Cerebellar nuclear complex (tissue), 1 donor: ENCODE measurements around the gene SEC22B.
"Not testable (repeated sequence)": the region's sequence is repeated elsewhere in the genome, so short reads cannot be mapped to it uniquely, and the experiment has no call there.

Experiments
- DNase-seq, 2 experiments: peaks; one replicate each; lab custom pipeline; 2025; lab: John Stamatoyannopoulos, UW

SEC22B gene

DNA sequence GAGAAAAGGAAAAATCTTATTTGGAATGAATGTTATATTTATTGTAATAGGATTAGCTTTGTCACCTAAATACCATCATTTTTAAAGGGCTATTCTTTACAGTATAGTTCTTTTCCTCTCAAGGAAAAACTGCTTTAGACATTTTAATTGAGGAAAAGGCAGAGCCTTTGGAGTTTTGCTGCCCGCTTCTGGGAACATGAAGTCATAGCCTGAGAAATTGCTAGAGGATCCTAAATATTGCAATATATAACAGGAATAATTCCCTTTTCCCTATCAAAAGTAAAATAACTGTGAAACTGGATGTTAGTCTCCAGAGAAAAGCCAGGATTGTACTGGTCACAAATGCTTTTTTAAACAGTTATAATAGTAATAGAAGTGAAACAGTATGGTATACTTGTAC is 30.5 kb downstream of the SEC22B start:
- DNase-seq = not testable (repeated sequence)

DNA sequence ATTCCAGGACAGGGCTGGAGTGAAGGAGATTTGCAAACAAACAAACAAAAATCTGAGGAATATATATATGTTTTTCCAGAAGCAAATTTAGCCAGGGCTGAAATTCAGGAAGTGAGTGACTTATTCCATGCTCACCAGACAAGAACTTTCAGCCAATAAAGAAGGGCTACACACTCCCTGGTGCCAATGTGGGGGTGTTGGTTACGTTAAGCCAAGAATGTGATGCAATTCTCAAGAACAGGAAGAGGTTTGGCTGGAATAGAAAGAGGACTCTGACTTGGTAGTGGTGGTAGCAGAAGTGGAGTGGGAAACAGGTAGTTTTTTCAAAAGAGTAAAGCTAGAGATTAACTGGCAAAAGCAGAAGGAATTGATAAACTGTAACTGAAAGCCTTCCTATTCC is 31.7 kb downstream of the SEC22B start:
- DNase-seq = not testable (repeated sequence)

DNA sequence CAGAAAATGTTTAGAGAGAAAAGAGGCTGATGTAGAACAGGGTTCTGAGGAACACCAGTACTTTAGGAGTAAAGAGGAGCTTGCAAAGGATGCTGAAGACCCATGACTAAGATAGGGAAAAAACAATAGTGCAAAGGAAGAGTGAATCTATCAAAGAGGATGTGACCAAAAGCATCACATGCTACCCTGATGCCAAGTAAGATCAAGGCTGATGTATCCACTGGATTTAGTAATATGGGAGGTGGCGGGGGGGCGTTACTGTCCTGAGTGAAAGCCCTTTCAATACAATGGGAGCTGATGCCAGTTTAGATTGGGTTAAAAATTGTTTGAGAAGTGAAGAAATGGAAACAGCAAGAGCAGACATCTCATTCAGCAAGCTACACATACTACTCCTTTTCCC is 32.2 kb downstream of the SEC22B start:
- not testable (repeated sequence) for DNase-seq

DNA sequence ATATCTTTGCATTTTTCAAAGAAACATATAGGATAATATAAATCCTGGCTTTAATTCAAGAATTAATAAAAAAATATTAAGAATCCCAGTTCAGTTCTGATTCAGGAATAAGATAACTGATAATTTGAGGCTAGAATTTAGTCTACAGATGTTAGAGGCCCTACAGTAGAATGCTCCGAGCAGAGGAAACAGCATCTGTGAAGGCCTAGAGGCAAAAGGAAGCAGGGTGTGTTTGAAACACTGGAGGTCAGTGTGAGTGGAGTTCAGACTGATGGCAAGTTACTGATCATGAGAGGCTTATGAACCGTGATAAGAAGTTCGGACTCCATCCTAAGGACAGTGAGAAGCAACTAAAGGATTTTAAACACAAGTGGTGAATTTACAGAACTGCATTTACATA is 33.0 kb downstream of the SEC22B start:
- DNase-seq = not testable (repeated sequence)

DNA sequence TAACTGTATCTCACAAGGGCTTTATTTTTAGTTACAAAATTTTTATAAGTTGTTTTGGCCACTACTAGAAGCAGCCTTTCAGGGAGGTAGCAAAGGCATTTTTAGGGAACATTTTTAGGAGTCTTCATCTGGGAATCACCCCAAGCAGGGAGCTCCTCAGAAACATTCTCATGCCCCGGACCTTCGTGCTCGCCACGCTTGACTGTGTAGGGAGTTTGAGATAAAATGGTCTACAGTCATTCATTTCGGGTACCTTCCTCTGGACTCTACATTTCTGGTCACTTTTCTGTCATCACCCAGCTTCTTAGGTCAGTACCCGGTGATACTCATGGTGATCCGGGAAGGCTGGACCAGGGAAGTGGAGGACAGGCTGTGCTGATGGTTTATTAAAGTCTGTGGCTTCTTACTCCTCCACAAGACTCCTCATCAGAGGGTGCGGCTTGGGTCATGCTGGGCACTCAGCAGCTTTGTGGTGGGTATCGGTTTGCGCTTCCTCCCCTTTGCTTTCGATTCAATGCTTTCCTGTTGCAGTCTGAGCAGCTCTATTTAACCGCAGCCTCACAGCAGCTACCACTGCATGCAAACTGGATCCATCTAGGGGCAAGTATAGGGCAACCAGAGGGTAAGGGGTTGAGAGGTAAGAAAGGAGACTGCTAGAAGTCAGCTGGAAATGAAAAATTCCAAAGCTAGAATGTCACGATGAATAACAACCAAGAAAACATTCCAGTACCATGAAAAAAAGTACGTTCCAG is 33.6 kb downstream of the SEC22B start:
- not testable (repeated sequence) for DNase-seq

DNA sequence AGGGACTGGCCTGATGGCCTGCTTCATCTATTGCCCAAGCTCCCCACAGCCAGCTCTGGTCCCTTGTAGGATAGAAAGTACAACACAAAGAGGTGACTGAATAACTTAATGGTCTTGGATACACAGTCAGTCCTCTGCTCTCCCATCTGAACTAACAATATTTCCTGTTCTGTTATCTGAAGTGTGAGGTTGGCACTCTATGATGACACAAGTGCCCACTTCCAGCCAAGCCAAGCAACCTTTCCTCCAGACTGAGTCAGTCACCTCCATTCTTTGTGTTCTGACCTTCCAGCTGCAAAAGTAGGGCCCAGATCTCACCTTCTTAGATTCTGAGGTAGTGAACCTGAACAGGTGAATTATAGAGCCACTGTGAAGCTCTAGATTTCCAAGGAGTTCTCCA is 34.5 kb downstream of the SEC22B start:
- not testable (repeated sequence) for DNase-seq

DNA sequence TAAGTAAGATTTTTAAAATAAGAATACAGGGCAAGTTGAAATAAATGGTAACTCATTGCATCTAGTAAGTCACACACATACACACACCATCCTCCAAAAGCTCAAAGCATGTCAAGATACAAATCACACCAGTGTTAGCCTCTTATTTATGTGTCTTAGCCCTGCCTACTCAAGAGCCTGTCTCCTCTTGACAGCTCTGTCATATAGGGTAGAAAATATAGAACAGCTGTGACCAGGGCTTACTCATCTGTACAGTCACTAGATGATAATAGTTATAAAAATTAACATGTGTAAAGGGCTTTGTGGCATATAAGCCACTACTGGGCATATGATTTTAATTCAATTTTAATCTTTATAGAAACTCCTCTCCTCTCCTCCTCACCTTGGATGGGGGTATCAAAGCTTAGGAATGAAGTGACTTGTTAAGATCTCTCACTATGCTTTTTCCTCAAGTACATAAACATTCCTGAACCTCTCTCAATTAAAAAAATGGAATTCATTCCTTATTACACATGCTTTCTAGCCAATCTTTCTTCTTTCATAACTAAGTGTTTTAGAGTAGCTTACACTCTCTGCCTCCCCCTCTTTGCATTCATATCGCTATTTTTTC is 35.6 kb downstream of the SEC22B start:
- not testable (repeated sequence) for DNase-seq

DNA sequence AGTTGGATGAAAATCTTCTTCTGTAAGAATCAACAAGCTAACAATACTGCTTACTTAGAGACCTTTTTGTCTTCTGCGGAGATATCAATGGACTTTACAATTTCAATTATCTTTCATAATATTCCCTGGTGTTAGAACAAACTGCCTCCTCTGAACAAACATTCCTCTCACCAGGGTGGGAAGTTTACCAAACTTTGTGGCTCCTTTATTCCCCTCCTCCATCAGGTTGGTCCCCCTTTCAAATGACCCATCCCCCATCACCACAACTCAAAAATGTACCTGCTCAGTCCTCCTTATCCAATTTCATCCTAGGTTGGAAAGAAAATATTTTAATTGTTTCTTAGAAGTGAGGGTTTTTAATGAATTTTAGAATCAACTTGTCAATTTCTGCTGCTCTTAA is 40.2 kb downstream of the SEC22B start:
- not testable (repeated sequence) for DNase-seq

DNA sequence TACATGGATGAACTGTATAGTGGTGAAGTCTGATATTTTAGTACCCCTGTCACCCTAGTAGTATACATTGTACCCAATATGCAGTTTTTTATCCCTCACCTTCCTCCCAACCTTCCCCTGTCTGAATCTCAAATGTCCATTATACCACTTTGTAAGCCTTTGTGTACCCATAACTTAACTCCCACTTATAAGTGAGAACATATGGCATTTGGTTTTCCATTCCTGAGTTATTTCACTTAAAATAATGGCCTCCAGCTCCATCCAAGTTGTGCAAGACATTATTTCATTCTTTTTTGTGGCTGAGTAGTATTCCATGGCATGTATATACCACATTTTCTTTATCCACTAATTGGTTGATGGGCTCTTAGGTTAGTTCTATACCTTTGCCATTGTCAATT is 42.4 kb downstream of the SEC22B start:
- not testable (repeated sequence) for DNase-seq

DNA sequence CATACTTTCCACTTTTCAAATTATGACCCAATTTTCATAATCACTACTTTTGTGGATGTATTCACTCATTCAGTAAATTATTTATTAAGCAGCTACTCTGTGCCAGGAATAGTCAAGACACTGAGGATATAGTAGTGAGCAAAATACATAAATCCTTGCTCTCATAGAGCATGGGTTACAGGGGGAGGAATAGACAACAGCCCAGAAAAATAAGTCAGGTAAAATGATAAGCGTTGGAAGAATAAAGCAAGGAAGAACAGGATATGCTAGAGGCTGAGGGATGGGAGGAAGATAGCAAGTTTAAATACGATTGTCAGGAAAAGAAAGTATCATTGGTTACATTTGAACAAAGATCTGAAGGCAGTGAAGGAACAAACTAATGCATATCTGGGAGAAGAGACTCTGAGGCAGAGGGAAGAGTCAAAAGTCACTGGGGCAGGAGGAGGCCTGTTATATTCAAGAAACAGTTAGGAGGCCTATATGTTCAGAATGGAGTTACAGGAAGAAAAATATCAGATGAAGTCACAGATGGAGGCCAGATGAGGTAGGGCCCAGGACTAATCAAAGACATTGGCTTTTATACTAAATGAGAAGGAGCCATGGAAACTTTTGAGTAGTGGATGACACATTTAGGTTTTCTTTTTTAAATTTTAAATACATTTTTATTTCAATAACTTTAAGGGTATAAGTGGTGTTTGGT is 42.9 kb downstream of the SEC22B start:
- DNase-seq = no peak

DNA sequence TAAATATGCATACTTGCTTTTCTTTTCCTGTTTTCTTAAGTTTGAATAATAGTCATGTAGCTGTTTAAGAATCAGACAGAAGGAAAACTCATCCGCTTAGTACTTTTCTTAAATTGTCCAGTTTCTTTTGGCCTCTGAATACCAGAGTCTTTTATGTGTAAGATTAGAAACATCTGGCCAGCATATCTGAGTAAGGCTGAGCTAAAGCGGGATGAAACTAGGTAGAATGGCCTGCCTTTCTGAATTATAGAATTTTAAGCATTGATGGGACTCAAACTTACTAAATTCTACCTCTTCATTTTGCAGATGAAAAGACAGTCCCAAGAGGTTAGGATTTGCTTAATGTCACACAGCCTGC is 43.9 kb downstream of the SEC22B start:
- not testable (repeated sequence) for DNase-seq

DNA sequence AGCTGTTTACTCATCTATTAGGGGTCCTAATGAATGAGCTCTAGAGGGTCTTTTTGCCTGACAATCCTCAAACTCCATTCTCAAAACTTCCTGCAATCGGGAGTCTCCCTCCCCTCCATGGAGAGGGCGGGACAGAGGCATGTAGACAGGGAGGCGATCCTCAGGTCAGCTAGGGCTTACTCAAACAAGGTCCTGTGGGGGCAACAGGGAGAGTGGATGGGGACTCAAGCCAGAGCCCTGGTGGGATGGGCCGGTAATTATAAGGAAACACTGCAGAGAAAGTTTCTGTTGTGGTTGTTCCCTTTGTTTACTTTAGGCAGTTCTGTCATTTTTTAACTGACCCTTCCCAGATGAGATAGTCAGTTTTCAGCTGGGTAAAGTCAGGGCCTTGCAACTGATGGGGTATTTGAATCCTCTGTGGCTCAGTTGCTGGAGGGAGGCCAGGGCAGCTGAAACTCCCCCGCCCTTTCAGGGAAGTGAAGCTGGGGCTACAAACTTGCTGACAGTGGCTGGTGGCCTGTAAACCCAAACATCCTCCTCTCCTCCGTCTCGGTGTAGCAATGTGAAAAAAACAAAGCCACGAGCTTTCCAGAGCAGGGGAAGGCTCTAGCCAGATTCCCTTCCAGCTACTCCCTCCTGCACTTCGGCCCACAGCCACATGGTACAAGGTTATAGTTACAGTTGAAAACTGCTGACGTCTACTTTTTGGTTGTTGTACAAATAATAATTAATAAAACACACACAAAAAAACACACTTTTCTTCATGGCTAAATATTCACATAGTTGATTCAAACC is 44.5 kb downstream of the SEC22B start:
- DNase-seq = not testable (repeated sequence)

DNA sequence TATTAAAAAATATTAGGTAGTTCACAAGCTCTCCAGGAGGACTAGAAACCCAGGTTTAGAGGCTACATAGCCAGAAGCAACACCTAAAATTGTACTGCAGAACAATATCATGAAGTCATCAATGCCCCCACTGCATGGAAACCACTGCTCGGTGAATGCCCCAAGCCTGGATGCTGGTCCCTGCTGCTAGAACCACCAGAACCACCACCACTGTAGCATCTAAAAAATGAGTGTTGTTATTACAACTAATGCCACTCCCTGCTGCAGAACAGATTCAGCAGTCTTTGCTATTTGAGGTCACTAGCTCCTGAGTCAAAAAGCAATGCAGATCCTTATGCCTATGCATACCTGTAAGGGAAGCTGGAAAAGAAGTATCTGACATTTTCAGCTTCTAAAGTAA is 48.4 kb downstream of the SEC22B start:
- not testable (repeated sequence) for DNase-seq

DNA sequence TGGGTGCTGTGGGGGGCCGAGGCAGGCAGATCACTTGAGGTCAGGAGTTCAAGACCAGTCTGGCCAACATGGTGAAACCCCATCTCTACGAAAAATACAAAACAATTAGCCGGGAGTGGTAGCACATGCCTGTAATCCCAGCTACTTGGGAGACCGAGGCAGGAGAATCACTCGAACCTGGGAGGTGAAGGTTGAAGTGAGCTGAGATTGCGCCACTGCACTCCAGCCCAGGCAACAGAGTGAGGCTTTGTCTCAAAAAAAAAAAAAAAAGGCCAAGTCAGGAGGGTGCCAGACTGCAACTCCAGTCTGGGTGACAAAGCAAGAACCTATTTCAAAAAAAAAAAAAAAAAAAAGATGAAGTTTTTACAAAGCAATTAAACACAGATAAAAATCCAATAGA is 50.1 kb downstream of the SEC22B start:
- DNase-seq = not testable (repeated sequence)

DNA sequence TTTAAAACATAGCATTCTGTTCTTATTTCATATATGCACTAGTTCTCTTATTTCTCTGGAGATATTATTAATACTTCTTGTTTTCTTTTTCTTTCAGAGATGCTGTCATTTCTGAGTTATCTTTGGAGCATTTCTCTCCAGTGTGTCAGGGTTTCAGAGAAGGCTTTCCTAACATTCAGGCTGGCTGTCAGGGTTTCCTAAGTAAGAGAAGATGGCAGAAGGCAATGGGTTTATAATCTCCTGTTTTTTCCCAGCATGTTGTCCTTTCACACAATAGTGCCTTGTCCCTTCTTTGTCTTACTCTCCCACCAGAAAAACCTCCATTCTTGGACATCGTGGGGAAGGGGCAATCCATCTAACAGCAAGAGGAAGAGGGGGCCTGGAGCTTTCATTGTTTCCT is 51.7 kb downstream of the SEC22B start:
- DNase-seq = not testable (repeated sequence)

DNA sequence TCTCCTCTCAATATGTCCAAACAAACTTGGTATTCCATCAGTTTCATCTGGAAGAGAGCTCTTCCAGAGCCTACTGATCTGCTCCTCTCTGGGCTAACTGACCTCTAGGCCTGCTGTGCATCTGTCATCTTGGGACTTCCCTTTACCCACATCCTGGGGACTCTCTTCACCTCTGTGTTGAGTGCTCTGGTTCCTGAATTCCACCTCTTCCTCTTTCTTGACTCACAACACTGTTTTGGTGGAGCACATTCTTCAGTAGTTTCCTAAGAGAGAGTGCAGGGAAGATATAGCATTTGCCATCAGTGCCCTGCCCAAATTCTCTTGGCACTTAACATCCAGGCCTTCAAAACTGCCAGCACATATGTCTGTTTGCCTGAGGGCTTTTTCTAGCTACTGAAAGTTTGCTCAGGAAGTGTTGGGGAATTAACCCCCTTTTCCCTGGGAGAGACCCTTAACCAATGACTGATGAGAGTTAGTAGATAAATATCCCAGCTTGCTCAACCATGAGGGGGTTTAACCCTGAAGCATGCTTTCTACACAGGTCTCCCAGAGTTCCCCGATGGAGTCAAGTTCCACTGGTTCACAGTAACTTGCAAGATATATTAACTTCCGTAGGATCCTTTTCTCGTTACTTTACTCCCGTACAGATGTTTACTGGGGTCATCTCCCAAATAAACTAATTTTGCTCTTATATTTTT is 52.4 kb downstream of the SEC22B start:
- DNase-seq = not testable (repeated sequence)

DNA sequence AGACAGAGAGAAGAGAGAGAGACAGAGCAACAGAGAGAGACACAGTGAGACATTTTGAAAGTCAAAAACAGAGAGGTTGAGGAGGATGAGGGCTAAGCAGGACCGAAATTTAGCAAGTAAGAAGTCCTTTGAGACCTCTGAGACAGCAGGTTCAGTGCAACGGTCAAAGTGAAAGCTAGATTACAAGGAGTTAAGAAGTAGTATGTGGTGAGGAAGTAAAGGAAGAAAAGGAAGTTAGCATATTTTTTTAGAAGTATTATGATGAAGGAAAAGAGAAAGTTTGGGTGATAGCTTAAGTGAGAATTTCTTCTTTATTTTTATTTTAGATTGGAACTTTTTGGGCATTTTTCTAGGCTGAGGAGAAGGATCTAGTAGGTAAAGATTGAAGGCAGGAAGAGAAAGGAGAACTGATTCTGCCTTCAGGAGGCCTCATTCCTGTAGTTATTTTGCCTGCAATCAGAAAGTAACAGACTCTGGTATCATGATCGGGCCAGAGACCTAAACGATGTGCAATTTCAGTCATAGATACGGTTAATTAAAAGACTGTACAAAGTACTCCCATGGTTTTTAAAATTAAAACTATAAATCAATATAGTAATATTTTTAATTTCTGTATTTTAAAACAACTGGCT is 53.9 kb downstream of the SEC22B start:
- not testable (repeated sequence) for DNase-seq

DNA sequence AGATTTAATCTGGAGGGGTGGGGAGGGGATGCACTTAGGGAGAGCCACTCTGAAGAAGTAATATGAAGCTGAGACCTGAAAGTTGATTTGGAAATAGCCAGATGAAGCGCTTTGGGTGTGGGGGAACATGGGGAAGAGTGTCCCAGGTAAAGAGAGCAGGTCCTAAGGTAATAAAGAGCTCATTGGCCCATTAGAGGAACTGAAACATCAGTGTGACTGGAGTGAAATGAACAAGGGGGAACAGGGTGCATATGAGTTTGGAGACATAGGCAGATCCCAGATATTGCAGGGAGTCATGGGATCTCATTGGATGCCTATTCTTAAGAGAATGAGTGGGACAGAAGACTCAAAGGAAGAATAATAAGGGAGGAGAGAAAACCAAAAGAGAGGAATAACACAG is 54.5 kb downstream of the SEC22B start:
- DNase-seq = not testable (repeated sequence)

DNA sequence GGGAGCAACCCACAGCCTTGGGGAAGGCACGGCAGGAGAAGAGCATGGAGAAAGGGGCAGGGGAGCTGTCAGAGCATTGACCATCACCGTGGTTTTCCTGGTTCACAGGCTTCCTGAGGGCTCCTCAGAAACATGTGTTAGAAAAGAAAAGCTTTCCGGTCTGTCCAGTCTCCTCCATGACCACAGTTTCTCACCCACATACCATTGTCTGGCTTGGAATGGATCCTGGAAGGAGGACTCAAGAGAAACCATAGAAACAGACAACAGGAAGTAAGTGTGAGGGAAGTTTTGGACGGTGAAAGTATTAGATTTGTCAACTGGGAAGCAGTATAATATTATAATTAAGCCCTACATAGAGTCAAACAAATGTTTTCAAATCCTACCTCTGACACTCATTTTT is 55.8 kb downstream of the SEC22B start:
- DNase-seq = not testable (repeated sequence)

DNA sequence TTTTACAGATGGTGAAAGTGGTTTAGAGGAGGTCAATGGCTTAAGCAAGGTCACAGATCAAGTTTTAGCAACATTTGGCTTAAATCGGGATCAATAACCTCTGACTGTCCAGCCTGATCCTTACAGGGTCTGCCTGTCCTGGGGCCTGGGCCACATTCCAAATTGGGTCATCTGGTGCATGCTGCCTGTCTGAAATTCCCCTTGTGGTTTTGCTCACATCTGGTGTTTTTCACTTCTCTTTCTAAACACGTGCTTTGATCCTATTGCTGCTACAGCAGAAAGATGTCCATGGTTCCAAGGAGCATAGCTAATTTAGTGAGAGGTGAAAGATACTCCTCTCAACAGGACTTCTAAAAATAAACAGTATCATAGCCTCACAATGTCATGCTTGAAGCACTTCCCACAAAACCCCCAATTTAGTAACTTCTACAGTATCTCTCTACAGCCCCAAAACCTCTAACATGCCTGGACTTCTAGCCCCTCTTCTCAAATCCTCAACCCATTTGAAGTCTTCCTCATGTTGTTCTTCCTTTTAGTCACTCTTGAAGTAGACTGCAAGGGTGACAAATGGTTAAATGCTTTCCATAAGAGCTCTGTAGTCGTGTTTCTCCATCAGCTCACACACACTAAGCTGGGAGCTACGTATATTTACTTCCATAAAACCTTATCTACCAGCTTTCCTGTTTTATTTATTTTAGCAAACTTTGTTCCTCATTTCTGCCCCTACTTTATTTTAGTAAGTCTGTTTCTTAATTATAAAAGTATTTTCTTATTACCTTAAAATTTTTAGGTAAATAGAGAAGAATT is 58.7 kb downstream of the SEC22B start:
- not testable (repeated sequence) for DNase-seq
